Parathyroid adenoma (tissue), 2 donors: ENCODE data around the gene TENM4.

Source experiments
- H2AFZ ChIP-seq: fragments of 300-600 bp; sonication (generic); one replicate; pipeline ENCODE4 v1.7.0; 2017; ENCODE audit warnings: antibody characterized with exemption, mild to moderate bottlenecking
- H3K27ac ChIP-seq: fragments of 300-600 bp; sonication (generic); one replicate; pipeline ENCODE4 v1.7.0; 2017
- H3K27me3 ChIP-seq: fragments of 300-600 bp; sonication (generic); one replicate; pipeline ENCODE4 v1.7.0; 2017; ENCODE audit warnings: low read length; ENCODE audit not compliant: control insufficient read depth, insufficient read depth
- H3K36me3 ChIP-seq: fragments of 300-600 bp; sonication (generic); one replicate; pipeline ENCODE4 v1.7.0; 2017; ENCODE audit warnings: low read length; ENCODE audit not compliant: control insufficient read depth, insufficient read depth
- H3K4me1 ChIP-seq: fragments of 300-600 bp; sonication (generic); one replicate; pipeline ENCODE4 v1.7.0; 2017; ENCODE audit warnings: control low read depth
- H3K4me2 ChIP-seq: fragments of 300-600 bp; sonication (generic); one replicate; pipeline ENCODE4 v1.7.0; 2017; ENCODE audit warnings: low read length
- H3K4me3 ChIP-seq: fragments of 300-600 bp; sonication (generic); one replicate; pipeline ENCODE4 v1.7.0; 2017; ENCODE audit warnings: low read depth, low read length
- H3K79me2 ChIP-seq: fragments of 300-600 bp; sonication (generic); one replicate; pipeline ENCODE4 v1.7.0; 2017; ENCODE audit warnings: control low read depth
- H3K9ac ChIP-seq: fragments of 300-600 bp; sonication (generic); one replicate; pipeline ENCODE4 v1.7.0; 2017; ENCODE audit warnings: mild to moderate bottlenecking
- H3K9me3 ChIP-seq: fragments of 300-600 bp; sonication (generic); one replicate; pipeline ENCODE4 v1.7.0; 2017; ENCODE audit warnings: low read length; ENCODE audit not compliant: control insufficient read depth
- TF ChIP-seq, protein P1 (sequence below): fragments of 300-600 bp; sonication (generic); IDR thresholded peaks from one replicate; pipeline ENCODE4 v1.7.0; 2017; ENCODE audit warnings: antibody characterized with exemption, mild to moderate bottlenecking
- donor health status: primary hyperparathyroidism.

The TENM4 gene

DNA sequence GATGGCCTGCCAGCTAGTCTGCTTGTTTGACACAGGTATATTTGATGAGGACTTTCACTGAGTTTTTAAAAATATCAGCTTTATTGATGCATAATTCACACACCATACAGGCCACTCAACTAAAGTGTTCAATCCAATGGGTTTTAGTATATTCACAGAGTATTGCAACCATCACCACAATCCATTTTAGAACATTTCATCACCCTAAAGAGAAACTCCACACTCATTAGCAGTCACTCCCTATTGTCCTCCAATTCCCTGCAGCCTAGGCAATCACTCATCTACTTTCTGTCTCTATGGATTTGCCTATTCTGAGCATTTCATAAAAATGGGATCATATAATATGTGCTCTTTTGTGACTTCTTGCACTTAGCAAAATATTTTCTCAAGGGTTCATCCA, 468.2 kb downstream of the TENM4 start:
- Histone ChIP-seq H2AFZ (no peak overlapping the region), H3K36me3 (no peaks in the 10 kb centered on the region), H3K79me2 (no peaks in the 10 kb centered on the region), H3K4me3 (no peak overlapping the region), H3K4me2 (no peak overlapping the region), H3K9ac (no peak overlapping the region), H3K27me3 (no peaks in the 10 kb centered on the region), H3K4me1 (no peaks in the 10 kb centered on the region), H3K27ac (no peak overlapping the region), H3K9me3 (no peaks in the 10 kb centered on the region)
- TF ChIP-seq, protein P1, sequence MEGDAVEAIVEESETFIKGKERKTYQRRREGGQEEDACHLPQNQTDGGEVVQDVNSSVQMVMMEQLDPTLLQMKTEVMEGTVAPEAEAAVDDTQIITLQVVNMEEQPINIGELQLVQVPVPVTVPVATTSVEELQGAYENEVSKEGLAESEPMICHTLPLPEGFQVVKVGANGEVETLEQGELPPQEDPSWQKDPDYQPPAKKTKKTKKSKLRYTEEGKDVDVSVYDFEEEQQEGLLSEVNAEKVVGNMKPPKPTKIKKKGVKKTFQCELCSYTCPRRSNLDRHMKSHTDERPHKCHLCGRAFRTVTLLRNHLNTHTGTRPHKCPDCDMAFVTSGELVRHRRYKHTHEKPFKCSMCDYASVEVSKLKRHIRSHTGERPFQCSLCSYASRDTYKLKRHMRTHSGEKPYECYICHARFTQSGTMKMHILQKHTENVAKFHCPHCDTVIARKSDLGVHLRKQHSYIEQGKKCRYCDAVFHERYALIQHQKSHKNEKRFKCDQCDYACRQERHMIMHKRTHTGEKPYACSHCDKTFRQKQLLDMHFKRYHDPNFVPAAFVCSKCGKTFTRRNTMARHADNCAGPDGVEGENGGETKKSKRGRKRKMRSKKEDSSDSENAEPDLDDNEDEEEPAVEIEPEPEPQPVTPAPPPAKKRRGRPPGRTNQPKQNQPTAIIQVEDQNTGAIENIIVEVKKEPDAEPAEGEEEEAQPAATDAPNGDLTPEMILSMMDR, result no peak

DNA sequence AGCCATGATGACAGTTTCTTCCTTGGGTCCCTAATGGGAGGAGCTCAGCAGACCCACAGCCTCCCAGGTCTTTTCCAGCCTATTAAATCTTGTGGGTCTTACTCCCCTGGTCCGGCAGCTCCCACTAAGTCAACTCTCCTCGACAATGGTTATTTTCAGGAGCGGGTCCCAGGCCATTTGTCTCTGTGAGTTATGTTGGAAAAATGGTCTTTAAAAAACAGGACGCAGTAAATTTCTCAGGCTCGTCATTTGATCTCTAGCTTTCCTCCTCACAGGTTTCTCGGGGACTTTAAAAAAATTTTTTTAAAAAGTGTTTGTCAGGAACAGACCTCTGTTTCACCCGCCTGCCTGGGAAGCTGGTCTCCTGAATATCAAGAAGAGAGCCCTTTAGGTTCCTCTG, 468.7 kb downstream of the TENM4 start:
- Histone ChIP-seq H3K79me2 (no peaks in the 10 kb centered on the region), H3K9me3 (no peaks in the 10 kb centered on the region), H3K4me3 (no peak overlapping the region), H3K4me1 (no peaks in the 10 kb centered on the region), H2AFZ (no peak overlapping the region), H3K27ac (no peak overlapping the region), H3K36me3 (no peaks in the 10 kb centered on the region), H3K27me3 (no peaks in the 10 kb centered on the region), H3K9ac (no peak overlapping the region), H3K4me2 (no peak overlapping the region)
- TF ChIP-seq, protein P1, result no peak

DNA sequence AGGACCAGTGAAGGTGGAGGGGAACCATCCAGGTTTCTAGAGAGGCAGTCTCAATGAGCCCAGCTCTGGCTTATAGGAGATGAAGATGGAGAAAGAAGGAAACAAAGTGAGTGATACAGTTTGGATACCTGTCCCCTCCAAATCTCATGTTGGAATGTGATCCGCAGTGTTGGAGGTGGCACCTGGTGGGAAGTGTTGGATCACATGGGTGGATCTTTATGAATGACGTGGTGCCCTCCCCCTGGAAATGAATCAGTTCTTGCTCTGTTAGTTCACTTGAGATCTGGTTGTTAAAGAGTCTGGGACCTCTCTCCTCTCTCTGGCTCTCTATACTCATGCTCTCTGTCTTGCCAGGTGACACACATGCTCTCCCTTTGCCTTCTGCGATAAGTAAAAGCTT, 473.0 kb downstream of the TENM4 start:
- H2AFZ ChIP-seq, result no peak overlapping the region
- TF ChIP-seq, protein P1, result no peak
- H3K4me2 ChIP-seq, result no peak overlapping the region
- no peaks in the 10 kb centered on the region for H3K4me1 ChIP-seq
- H3K36me3 ChIP-seq, result no peaks in the 10 kb centered on the region
- no peak overlapping the region for H3K4me3 ChIP-seq
- no peaks in the 10 kb centered on the region for H3K27me3 ChIP-seq
- H3K9ac ChIP-seq, result no peak overlapping the region
- H3K9me3 ChIP-seq, result no peaks in the 10 kb centered on the region
- no peaks in the 10 kb centered on the region for H3K79me2 ChIP-seq
- H3K27ac ChIP-seq, result no peak overlapping the region

DNA sequence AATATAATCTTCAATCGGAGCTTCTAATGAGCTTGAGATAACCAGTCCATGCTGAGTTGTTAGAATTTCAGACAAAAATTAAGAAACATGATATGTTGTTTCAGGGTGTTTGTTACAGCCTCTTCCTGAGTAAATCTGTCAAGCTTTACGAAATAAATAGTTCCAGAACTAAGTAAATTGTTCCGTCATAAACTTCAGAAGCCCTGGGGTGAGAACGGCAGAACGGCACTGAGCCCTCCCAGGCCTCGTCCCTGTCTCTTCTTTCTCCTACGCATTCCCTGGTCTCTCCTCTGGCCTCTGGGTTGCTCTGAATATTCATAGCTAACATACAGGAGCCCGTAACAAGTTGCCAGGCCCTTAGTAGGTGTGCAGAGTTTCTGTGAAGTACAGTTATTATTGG, 475.4 kb downstream of the TENM4 start:
- H3K27ac ChIP-seq, result no peak overlapping the region
- H3K36me3 ChIP-seq, result no peaks in the 10 kb centered on the region
- no peak overlapping the region for H3K4me2 ChIP-seq
- no peak overlapping the region for H3K9ac ChIP-seq
- H3K27me3 ChIP-seq, result no peaks in the 10 kb centered on the region
- H2AFZ ChIP-seq, result no peak overlapping the region
- H3K79me2 ChIP-seq, result no peaks in the 10 kb centered on the region
- H3K4me1 ChIP-seq, result peaks cover 2% of the 10 kb centered on the region
- H3K9me3 ChIP-seq, result no peaks in the 10 kb centered on the region
- TF ChIP-seq, protein P1, result no peak
- no peak overlapping the region for H3K4me3 ChIP-seq

DNA sequence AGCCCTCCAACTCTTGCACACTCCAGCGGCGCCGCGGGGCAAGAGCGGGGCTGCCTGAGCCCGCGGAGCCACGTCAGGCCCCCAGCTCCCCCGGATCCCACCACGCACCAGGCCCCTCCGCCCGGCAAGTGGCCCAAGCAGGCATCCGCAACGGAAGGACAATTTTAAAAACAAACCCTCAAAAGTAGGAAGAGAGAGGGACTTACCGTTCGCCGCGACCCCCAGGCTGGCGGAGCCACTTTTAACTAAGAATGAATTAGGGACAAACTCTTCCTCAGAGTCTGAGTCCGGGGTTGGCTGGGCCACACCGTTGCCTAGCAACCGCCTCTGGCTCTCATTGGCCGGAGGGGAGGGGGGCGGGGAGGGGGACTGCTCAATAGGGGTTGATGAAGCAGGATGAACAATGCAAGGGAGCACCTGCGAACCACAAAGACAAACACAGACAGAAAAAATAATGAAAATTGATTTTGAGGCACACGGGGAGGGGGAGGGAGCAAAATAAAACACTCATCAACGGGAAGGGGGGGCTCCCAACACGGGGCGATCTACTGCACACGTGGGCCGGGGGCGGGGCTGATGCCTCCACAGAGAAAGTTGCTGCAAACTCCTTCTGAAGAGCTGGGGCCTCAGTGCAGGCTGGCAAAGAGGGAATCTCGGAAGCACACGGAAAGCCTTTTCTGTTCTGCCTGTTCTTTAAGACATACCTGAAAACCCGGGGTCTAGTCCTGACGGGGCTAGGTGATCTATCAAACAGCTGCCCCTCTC, 478.7 kb downstream of the TENM4 start:
- peaks cover 2% of the 10 kb centered on the region for H3K4me1 ChIP-seq
- H3K9ac ChIP-seq, result no peak overlapping the region
- H3K4me2 ChIP-seq, result peak overlapping the region; percentile 74
- H3K36me3 ChIP-seq, result no peaks in the 10 kb centered on the region
- H3K4me3 ChIP-seq, result peak overlapping the region; percentile 77
- no peak overlapping the region for H3K27ac ChIP-seq
- no peaks in the 10 kb centered on the region for H3K27me3 ChIP-seq
- TF ChIP-seq, protein P1, result no peak
- no peaks in the 10 kb centered on the region for H3K9me3 ChIP-seq
- peak overlapping the region; percentile 79 for H2AFZ ChIP-seq
- H3K79me2 ChIP-seq, result no peaks in the 10 kb centered on the region
